NCI-H1092 treated with DMSO at 0.1 percent for 48 hours (cell line): Measurements from ENCODE around the gene CAMK1.
A peak's percentile ranks its signal among the peaks of the same experiment; 100 is the strongest.

Source experiments
- DNase-seq: peaks from one replicate; lab custom pipeline; 2025; lab: John Stamatoyannopoulos, UW

Gene CAMK1

GRCh38 chr3:9792405-9793160 lies 22.8 kb upstream of the CAMK1 start, which contains the start of the genes ARPC4 and TADA3:
TSS of gene ARPC4 (plus strand) at chr3:9793082. CDS start at chr3:9793122, 40 bp downstream.
TSS of gene TADA3 (minus strand) at chr3:9792473. CDS start at chr3:9791466, 1,007 bp downstream.
- peak; percentile 97 for DNase-seq

GRCh38 chr3:9791790-9792404 lies 22.1 kb upstream of the CAMK1 start:
- no peak for DNase-seq

GRCh38 chr3:9791127-9791526 lies 21.4 kb upstream of the CAMK1 start:
- no peak for DNase-seq

GRCh38 chr3:9787714-9788113 lies 18.0 kb upstream of the CAMK1 start:
- DNase-seq: no peak

- no peak for DNase-seq
Measured at GRCh38 chr3:9786825-9787669, 17.3 kb upstream of the CAMK1 start.

GRCh38 chr3:9786209-9786739 lies 16.5 kb upstream of the CAMK1 start:
- no peak for DNase-seq

- DNase-seq: no peak
Measured at GRCh38 chr3:9785602-9786001, 15.9 kb upstream of the CAMK1 start.

- DNase-seq: no peak
Measured at GRCh38 chr3:9784965-9785364, 15.2 kb upstream of the CAMK1 start.

- DNase-seq: no peak
Measured at GRCh38 chr3:9783954-9784353, 14.2 kb upstream of the CAMK1 start.

GRCh38 chr3:9782770-9783169 lies 13.0 kb upstream of the CAMK1 start:
- DNase-seq: no peak

GRCh38 chr3:9781978-9782603 lies 12.3 kb upstream of the CAMK1 start:
- no peak for DNase-seq

- DNase-seq: no peak
Measured at GRCh38 chr3:9781551-9781950, 11.8 kb upstream of the CAMK1 start.

GRCh38 chr3:9780910-9781309 lies 11.2 kb upstream of the CAMK1 start:
- no peak for DNase-seq

GRCh38 chr3:9780458-9780812 lies 10.7 kb upstream of the CAMK1 start:
- no peak for DNase-seq

- DNase-seq: no peak
Measured at GRCh38 chr3:9779721-9780457, 10.1 kb upstream of the CAMK1 start.

- no peak for DNase-seq
Measured at GRCh38 chr3:9779075-9779593, 9.4 kb upstream of the CAMK1 start.

- no peak for DNase-seq
Measured at GRCh38 chr3:9778143-9779074, 8.7 kb upstream of the CAMK1 start.

- DNase-seq: no peak
Measured at GRCh38 chr3:9777694-9778021, 7.9 kb upstream of the CAMK1 start.

GRCh38 chr3:9776896-9777693 lies 7.3 kb upstream of the CAMK1 start:
- no peak for DNase-seq
